PC-9 (cell line): ENCODE results near the gene FAM83G. TPM values are rescaled to one million over a fixed set of nuclear protein-coding genes. Genes with fewer than 3 reads are reported as not detected.

Experiments
- BruUV-seq: library from RNA; stranded (reverse); fragments of 400-500 nt; replicated peaks from 2 replicates; lab custom pipeline; 2021; lab: Mats Ljungman, UMichigan
- CTCF ChIA-PET: fragments of 300-600 bp; sonication (Branson Sonifier 250); formaldehyde crosslinking; loops from one replicate; lab custom pipeline; 2022; ENCODE audit warnings: antibody characterized with exemption; lab: Charles Lee
- POLR2A ChIA-PET: fragments of 300-600 bp; sonication (Branson Sonifier 250); formaldehyde crosslinking; loops from one replicate; lab custom pipeline; 2022; ENCODE audit warnings: antibody characterized with exemption; ENCODE audit not compliant: unreplicated experiment; lab: Charles Lee
- DNase-seq, 2 experiments: peaks; one replicate each; pipeline versions ENCODE4 v3.0.0 to v3.0.0-alpha.2; 2015 to 2022; ENCODE audit warnings: mixed read lengths in 1 of 2
- H2AFZ ChIP-seq: fragments of 200-600 bp; sonication (generic); 2 replicates; pipeline ENCODE4 v1.8.1; 2017; ENCODE audit warnings: antibody characterized with exemption
- H3F3A ChIP-seq: fragments of 200-600 bp; sonication (generic); 2 replicates; pipeline ENCODE4 v1.8.1; 2017; ENCODE audit warnings: antibody characterized with exemption, mild to moderate bottlenecking, low read depth; ENCODE audit not compliant: insufficient read depth
- H3K27ac ChIP-seq: fragments of 200-600 bp; sonication (generic); 2 replicates; pipeline ENCODE4 v1.6.1; 2016; ENCODE audit warnings: mixed run types
- H3K27me3 ChIP-seq: fragments of 200-600 bp; sonication (generic); 2 replicates; pipeline ENCODE4 v1.6.1; 2016; ENCODE audit warnings: low read depth, mixed run types; ENCODE audit not compliant: insufficient read depth
- H3K36me3 ChIP-seq: fragments of 200-600 bp; sonication (generic); 2 replicates; pipeline ENCODE4 v1.6.1; 2016; ENCODE audit warnings: low read depth, mixed run types
- H3K4me1 ChIP-seq: fragments of 200-600 bp; sonication (generic); replicated peaks from 2 replicates; pipeline ENCODE4 v1.6.1; 2016; ENCODE audit warnings: mixed run types; ENCODE audit not compliant: insufficient read depth
- H3K4me2 ChIP-seq: fragments of 200-600 bp; sonication (generic); 2 replicates; pipeline ENCODE4 v1.6.1; 2017; ENCODE audit warnings: mixed run types
- H3K4me3 ChIP-seq: fragments of 200-600 bp; sonication (generic); 2 replicates; pipeline ENCODE4 v1.6.1; 2016; ENCODE audit warnings: mixed run types
- H3K79me2 ChIP-seq: fragments of 200-600 bp; sonication (generic); 2 replicates; pipeline ENCODE4 v1.6.1; 2017; ENCODE audit warnings: low read depth, mixed run types
- H3K9me2 ChIP-seq: fragments of 200-600 bp; sonication (generic); 2 replicates; pipeline ENCODE4 v1.8.1; 2017; ENCODE audit warnings: mild to moderate bottlenecking; ENCODE audit not compliant: insufficient read depth
- H3K9me3 ChIP-seq: fragments of 200-600 bp; sonication (generic); 2 replicates; pipeline ENCODE4 v1.8.1; 2016; ENCODE audit warnings: low read depth; ENCODE audit not compliant: insufficient read depth
- H4K20me1 ChIP-seq: fragments of 200-600 bp; sonication (generic); 2 replicates; pipeline ENCODE4 v1.8.1; 2017; ENCODE audit not compliant: insufficient read depth
- CTCF ChIP-seq: fragments of 200-600 bp; sonication (generic); conservative IDR thresholded peaks from 2 replicates; pipeline ENCODE4 v1.6.1; 2017; ENCODE audit warnings: mixed run types, antibody characterized with exemption, mild to moderate bottlenecking, moderate library complexity
- EZH2 ChIP-seq: fragments of 200-600 bp; sonication (generic); IDR thresholded peaks from 2 replicates; pipeline ENCODE4 v1.8.0; 2017; ENCODE audit warnings: antibody characterized with exemption, low read depth
- intact Hi-C: fragments of 100-400 bp; cut with micrococcal nuclease; formaldehyde crosslinking; loops from one replicate; pipeline ENCODE4 v1.10.0; 2022; ENCODE audit not compliant: unreplicated experiment
- total RNA-seq: library from RNA; stranded (reverse); gene quantifications from 2 replicates; pipeline ENCODE4 v1.2.3, GENCODE V29; 2021

The FAM83G gene
- total RNA-seq, 1 experiment from 2014 or later: 30.2 TPM

- ChIA-PET CTCF (interaction anchor here (0.8 kb wide), 1 partner anchor 8 kb away, joined by 3 read pairs; no protein-coding TSS in a partner anchor), POLR2A (interaction anchor here (0.6 to 0.9 kb wide), 3 partner anchors 32 to 35 kb away, joined by 5 to 7 read pairs (median 5); no protein-coding TSS in a partner anchor)
- Histone ChIP-seq H2AFZ (no peak overlapping the region), H3K27ac (peak overlapping the region; percentile 21), H4K20me1 (peaks cover 8% of the 10 kb centered on the region), H3K4me3 (no peak overlapping the region), H3F3A (peaks cover 29% of the 10 kb centered on the region; the same call in 1 of the 2 replicates), H3K4me2 (peak overlapping the region; percentile 48), H3K9me2 (no peaks in the 10 kb centered on the region), H3K36me3 (no peaks in the 10 kb centered on the region), H3K4me1 (peaks cover 39% of the 10 kb centered on the region), H3K27me3 (no peaks in the 10 kb centered on the region), H3K9me3 (no peaks in the 10 kb centered on the region), H3K79me2 (no peaks in the 10 kb centered on the region)
- TF ChIP-seq CTCF (no peak), EZH2 (no peak)
- intact Hi-C loops: loop anchor here (2.0 kb wide), 1 partner anchor 36 kb away; the partner anchor contains the start of gene FAM83G
- DNase-seq: peak; percentile 72 to 78
- BruUV-seq: no TSS peak
Measured at GRCh38 chr17:18968945-18969887, 35.3 kb downstream of the FAM83G start.

- ChIA-PET POLR2A (interaction anchor here (0.7 kb wide), 1 partner anchor 111 kb away, joined by 3 read pairs; no protein-coding TSS in a partner anchor), CTCF (interaction anchor here (0.5 to 0.6 kb wide), 2 partner anchors 51 to 85 kb away, joined by 3 to 8 read pairs; no protein-coding TSS in a partner anchor)
- Histone ChIP-seq H3K4me2 (peak overlapping the region; percentile 48), H3K27me3 (no peaks in the 10 kb centered on the region), H3K79me2 (no peaks in the 10 kb centered on the region), H3F3A (peaks cover 32% of the 10 kb centered on the region; the same call in 1 of the 2 replicates), H3K4me1 (peaks cover 39% of the 10 kb centered on the region), H2AFZ (no peak overlapping the region), H3K9me3 (no peaks in the 10 kb centered on the region), H3K36me3 (no peaks in the 10 kb centered on the region), H3K9me2 (no peaks in the 10 kb centered on the region), H3K27ac (peak overlapping the region; percentile 37), H3K4me3 (no peak overlapping the region), H4K20me1 (peaks cover 8% of the 10 kb centered on the region)
- intact Hi-C loops: loop anchor here (2.0 kb wide), 1 partner anchor 36 kb away; the partner anchor contains the start of gene FAM83G
- no peak for TF ChIP-seq EZH2
- no peak for TF ChIP-seq CTCF
- DNase-seq: no peak
- no TSS peak for BruUV-seq
Measured at GRCh38 chr17:18968345-18968744, 36.2 kb downstream of the FAM83G start.

- ChIA-PET CTCF (interaction anchor here (0.5 to 0.6 kb wide), 2 partner anchors 51 to 85 kb away, joined by 3 to 8 read pairs; no protein-coding TSS in a partner anchor), POLR2A (interaction anchor here (0.6 to 0.7 kb wide), 3 partner anchors 15 to 110 kb away, joined by 3 to 5 read pairs (median 3); no protein-coding TSS in a partner anchor)
- DNase-seq: peak; percentile 69 to 86
- Histone ChIP-seq H4K20me1 (peaks cover 8% of the 10 kb centered on the region), H3K9me3 (no peaks in the 10 kb centered on the region), H3K27ac (peak overlapping the region; percentile 37), H3K36me3 (no peaks in the 10 kb centered on the region), H3K27me3 (no peaks in the 10 kb centered on the region), H3K4me2 (peak overlapping the region; percentile 48), H3K79me2 (no peaks in the 10 kb centered on the region), H3F3A (peaks cover 37% of the 10 kb centered on the region; the same call in 1 of the 2 replicates), H2AFZ (no peak overlapping the region), H3K4me3 (no peak overlapping the region), H3K9me2 (no peaks in the 10 kb centered on the region), H3K4me1 (peaks cover 39% of the 10 kb centered on the region)
- BruUV-seq: no TSS peak
- TF ChIP-seq CTCF (no peak), EZH2 (no peak)
- intact Hi-C loops: loop anchor here (2.0 kb wide), 1 partner anchor 37 kb away; the partner anchor contains the start of gene FAM83G
Measured at GRCh38 chr17:18967916-18968315, 36.6 kb downstream of the FAM83G start.
